HG03159 (cell line): ENCODE measurements around the gene KCNT1.

Experiments
- ATAC-seq: cut with Tn5 transposase; IDR thresholded peaks from one replicate; pipeline ENCODE4 v1.9.1; 2021; ENCODE audit warnings: mild to moderate bottlenecking, moderate library complexity; ENCODE audit not compliant: unreplicated experiment

The KCNT1 gene

DNA sequence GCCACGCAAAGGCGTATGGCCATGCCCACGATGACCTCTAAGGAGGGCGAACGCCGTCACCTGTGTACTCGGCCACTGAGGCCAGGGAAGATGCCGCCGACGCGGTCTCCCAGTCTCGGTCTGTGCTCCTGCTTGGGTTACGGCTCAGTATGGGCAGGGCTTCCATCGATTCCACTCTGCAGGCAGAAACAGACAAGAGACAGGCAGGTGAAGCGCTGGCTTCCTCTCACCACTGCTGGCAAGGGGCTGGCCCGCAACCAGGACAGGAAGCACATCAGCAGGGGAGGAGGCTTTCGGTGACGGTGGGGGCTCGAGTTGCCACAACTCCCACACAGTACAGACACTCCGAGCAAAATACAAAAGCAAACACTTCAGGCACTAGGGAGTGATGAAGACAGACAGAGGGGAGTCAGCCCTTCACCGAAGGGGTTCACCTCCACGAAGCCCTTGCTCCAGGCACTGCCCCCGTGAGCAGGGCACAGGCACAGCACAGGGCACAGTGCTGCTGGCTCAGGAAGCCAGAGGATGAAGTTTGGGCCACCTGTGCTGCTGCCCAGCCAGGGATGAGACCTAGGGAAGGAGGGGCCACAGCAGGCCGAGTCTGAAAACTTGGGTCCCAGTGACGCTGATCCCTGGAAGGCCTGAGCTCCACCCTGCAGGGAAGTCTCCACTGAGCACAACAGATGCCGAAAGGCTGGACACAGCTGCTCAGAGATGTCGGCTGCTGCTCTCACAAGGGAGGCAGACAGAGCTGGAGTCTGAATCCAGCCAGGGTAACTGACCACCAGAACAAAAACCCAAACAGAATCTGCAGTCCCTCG is 114.1 kb downstream of the KCNT1 start:
- ATAC-seq = no peak

DNA sequence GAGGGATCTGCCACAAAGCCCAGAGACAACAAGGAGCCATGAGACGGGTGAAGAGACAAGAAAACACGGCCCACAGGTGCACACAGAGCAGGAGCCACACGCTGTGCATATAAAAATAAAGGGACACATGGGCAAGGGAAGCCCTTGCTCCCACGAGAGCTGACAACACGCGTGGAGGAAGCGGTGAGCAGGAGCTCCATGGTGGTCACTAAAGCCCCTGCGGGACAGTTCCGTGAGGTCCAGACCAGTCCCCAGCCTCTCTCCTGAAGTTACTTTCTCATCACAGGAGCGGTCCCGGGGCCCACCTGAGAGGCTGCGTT is 114.6 kb downstream of the KCNT1 start:
- no peak for ATAC-seq

DNA sequence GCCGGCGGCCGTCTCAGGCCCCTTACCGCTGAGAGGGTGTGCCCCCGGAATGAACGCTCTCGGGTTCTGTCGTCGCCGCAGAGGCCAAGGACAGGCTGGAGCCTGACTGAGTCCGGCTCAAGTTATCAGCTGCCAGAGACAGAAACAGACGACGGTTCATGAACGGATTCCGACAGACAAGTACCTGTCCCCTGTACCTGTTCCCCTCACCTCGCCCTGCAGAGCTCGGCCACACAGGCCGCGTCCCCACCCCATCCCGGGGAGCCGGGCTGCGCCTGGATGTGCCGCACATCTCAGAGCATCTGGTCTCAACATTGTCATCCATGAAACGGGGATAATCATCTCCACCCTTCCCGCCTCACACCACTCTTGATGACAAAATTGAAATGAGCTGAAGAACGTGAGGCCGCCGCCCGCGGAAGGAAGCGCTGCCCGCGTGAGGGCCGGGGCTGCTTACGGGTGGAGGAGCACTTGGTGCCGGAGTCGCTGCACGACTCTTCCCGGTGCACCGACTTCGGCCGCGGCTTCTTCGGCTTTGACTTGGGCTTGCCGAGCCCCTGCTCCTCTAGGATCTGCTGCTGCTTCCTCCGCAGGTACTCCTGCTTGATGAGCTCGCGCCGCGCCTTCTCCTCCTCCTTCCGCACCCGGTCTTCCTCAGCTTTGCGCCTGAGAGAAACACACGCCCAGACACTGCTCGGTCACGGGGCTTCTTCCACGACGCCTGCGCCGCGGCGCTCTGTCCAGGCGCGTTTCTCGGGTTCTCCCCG is 116.1 kb downstream of the KCNT1 start:
- no peak for ATAC-seq

GRCh38 chr9:135818718-135819475 is 116.9 kb downstream of the KCNT1 start:
- ATAC-seq = no peak

DNA sequence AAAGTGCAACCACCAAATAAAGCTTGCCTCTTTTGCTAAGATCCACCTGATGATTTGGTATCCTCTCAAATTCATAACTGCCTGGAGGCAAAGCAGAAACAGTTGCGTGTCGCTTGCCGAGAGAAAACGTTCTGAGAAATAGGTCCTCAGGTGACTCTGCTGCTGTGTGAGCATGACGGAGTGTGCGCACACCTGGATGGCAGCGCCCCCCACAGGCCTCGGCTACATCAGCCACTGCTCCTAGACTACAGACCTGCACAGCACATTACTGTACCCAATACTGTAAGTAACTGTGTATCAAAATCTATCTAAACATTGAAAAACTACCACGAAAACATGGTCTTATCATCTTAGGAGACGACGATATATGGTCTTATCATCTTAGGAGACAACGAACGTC is 117.9 kb downstream of the KCNT1 start:
- no peak for ATAC-seq

DNA sequence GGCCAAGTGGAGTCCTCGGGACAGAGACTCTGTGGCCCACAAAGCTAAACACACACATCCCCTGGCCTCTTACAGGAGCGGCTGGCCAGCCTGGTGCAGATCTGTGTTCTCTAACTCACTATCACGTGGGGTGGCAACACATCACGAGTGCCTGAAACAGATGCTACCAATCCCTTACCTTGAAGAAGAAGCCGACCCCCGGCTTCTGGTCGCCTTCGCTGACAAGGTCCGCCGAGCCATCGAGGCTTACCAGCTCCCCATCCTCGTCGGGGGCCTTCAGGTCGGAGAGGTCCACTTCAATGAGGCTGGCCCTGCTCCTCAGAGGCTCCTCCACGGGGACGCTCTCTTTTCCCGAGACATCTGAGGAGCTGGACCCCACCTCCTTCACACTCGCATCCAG is 118.7 kb downstream of the KCNT1 start:
- no peak for ATAC-seq

- no peak for ATAC-seq
These were observed 119.1 kb downstream of the KCNT1 start for GRCh38 chr9:135821116-135821515.

GRCh38 chr9:135821733-135822373 is 119.9 kb downstream of the KCNT1 start:
- ATAC-seq = no peak

- ATAC-seq = no peak
These were observed 120.4 kb downstream of the KCNT1 start for GRCh38 chr9:135822374-135822755.

- ATAC-seq = no peak
These were observed 121.1 kb downstream of the KCNT1 start for GRCh38 chr9:135823036-135823435.

DNA sequence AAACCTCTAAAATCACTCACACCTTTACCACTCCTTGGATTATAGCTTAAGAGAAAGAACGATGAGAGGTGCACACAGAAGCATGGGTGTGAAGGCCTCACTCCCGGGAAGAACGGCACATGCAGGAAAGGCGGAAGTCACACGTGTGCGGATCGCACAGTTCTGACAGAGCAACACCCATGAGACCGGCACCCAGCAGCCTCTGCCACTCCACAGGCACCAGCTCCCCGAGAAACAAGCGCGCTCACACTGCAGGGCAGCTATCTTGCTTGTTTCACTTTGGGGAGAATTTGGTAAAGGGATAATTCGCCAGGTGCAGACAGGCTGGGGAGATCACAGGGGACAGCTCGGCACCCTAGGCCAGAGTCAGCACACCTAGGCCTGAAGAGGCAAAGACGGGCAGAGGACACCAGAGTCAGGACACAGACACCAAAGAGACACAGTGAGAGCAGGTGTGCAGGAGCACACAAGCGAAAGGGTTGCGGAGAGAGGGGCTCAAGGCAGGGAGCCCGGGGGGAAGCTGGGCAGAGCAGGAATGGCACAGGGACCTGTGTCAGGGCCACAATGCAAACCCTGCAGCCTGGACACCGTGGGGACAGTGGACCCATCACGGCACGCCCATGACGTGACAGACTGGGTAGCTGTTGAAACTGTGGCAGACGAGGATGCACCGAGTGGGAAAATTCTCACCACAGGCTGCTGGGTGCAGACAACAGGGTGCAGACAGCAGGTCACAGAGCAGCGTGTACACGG is 123.6 kb downstream of the KCNT1 start:
- no peak for ATAC-seq

DNA sequence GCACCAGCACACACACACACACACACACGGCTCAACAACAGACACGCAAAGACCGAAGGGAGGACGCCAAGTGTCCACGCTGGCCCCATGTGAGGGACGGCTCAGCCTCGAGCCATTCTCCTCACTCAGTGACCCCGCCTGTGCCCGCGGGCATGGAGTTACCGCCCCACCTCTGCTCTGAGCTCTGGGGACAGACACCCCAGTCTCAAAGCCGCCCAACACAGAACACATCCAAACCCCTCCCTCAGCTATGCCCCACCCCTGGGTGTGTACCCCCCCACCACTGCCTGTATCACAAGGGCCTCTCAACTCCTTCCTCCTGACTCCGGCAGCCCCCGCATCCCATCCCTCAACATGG is 124.2 kb downstream of the KCNT1 start:
- ATAC-seq = no peak

DNA sequence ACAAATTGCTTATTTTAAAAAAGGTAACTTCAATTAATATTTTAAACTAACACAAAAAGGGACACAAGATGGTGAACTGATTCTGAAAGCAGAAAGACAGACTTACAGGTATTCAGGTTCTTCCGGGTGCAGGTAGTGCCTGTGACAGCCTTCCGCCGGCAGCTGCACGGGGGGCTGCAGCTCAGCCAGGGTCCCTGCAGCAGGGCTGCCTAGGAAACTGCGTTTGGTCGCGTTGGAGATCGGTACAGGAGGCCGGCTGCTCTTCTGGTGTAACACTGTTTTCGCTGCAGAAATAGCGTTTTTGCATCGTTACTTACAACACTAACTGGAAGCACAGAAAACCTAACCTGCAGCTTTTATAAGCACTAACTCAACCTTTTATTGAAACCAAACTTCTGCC is 125.3 kb downstream of the KCNT1 start:
- ATAC-seq = no peak

GRCh38 chr9:135827866-135828580 is 126.0 kb downstream of the KCNT1 start:
- no peak for ATAC-seq

DNA sequence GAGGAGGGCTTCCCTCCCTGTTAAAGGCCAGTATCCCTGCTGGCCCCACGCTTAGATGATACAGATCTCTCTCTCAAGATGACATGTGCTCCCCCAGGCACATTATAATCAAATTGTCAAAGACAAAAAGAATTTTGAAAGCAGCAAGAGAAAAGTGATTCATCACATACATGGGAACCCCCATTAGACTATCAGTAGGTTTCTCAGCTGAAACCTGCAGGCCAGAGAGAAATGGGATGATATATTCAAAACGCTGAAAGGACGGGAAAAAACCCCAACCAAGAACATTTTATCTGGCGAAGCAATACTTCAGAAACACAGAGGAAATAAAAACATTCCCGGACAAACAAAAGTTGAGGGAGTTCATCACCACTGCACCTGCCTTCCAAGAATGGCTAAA is 126.7 kb downstream of the KCNT1 start:
- no peak for ATAC-seq

DNA sequence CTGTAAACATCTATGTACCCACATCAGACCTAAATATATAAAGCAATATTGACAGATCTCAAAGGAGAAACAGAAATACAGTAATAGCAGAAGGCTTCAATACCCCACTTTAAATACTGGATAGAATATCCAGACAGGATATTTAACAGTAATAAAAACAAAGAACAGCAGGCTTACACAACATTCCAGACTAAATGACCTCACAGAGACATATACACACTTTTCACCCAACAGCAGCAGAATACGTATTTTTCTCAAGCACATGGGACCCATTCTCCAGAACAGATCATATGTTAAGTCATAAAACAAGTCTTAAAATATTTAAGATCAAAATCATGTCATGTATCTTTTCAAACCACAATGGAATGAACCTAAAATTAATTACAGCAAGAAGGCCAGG is 128.5 kb downstream of the KCNT1 start:
- no peak for ATAC-seq

GRCh38 chr9:135833864-135834263 is 131.9 kb downstream of the KCNT1 start:
- ATAC-seq = no peak

GRCh38 chr9:135835131-135835530 is 133.1 kb downstream of the KCNT1 start:
- no peak for ATAC-seq

- no peak for ATAC-seq
These were observed 137.5 kb downstream of the KCNT1 start for GRCh38 chr9:135839516-135839915.

- no peak for ATAC-seq
These were observed 138.1 kb downstream of the KCNT1 start for GRCh38 chr9:135840107-135840506.
